HG02981 (cell line): ENCODE measurements around the gene MFGE8.
A peak's percentile ranks its signal among the peaks of the same experiment; 100 is the strongest.

ENCODE experiments used
- ATAC-seq: cut with Tn5 transposase; IDR thresholded peaks from one replicate; pipeline ENCODE4 v1.9.1; 2021; ENCODE audit warnings: mild to moderate bottlenecking, moderate library complexity; ENCODE audit not compliant: unreplicated experiment

The MFGE8 gene

DNA sequence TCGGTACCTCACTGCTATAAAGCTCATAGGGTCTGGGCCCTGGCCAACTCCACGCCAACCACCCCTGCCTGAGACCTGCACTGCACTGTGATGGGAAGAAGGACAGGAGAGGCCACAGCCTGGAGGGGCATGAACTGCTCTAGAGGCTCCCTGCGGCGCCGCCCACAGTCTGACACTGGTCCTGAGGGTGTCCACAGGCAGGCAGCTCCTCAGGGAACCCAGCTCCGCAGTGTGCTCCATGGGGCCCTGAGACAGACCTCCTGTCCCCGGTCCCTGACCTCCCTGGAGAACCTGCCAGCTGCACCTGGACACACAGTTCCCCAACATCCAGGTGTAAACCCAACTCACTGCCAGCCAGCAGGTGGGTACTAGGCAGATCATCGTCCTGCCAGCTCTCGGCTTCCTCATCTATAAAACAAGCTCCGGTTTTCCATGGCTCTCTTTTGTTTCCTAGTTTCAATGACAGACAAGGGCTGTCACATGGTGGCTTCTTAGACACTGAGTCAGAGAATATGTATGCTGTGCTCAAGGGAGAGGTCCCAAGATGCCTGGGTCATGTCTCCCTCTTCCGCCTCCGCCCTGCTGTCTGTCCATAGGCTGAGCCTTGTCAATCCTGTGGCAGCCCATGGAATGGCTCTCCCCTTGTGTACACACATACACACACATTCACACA is 12.7 kb downstream of the MFGE8 start:
- no peak for ATAC-seq

DNA sequence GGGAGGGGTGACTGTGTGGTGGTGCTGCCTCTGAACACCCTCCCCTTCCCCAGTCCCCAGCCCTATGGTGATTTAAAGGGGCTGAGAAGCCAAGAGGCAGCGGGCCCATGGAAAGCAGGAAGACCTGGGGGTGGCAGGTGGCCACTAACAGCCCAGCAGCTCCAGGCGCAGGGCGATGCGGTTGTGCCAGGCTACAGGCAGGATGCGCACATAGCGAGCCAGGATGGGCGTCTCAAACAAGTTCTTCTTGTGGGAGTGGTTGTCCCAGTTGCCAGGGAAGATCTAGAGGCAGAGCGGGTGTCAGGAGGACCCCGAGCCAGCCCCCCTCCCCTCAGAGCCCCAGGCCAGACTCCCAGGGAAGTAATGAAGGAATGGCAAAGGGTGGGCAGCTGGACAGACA is 13.9 kb downstream of the MFGE8 start:
- ATAC-seq = no peak

DNA sequence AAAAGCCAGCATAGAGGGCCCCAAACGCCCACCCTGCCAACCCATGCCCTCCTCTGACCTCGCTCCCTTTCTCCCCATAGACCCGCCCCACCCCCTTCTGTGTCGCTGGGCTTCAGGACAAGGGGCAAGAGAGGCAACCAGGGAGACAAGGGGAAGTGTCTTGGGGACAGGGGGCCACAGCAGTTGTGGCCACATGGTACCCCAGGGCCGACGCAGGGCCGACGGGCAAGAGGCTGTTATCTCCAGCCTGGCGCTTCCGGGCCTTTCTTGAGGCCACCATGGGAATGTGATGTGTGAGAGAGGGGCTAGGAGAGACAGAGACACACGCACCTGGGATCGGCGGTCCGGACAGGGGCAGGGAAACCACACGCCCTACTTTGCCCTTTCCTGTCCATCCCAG is 14.4 kb downstream of the MFGE8 start:
- no peak for ATAC-seq

DNA sequence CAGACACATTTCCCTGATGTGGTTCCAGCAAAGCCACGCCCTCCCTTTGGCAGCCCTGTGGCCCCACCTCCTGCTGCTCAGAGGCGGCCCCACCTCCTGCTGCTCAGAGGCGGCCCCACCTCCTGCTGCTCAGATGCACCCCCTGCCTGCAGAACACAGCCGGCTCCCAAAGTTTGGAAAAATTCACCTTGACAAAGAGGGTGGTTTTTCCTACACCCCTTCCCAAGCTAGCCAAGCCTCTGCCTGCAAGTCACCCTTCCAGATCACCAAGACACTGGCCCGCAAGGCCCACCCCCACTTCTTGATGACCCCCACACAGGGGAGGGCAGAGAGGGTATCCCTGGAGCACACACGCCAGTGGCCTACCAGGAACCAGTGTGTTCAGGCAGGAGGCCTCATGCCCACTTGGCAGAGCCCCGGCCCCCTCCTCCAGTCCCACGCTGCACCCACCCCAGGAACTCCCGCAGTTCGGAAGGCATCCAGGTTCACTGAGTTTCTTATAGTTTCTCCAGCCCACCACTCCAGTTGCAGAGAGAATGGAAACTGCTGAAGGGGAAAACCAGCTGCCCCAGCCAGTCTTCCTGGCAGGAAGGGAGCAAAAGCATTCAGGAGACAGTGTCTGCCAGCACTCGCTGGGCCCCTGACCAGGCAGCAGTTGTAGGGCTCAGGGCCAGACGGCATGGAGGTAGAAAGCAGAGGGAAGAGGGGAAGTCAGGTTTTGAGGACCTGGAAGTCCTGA is 15.6 kb downstream of the MFGE8 start:
- peak; percentile 43 for ATAC-seq

DNA sequence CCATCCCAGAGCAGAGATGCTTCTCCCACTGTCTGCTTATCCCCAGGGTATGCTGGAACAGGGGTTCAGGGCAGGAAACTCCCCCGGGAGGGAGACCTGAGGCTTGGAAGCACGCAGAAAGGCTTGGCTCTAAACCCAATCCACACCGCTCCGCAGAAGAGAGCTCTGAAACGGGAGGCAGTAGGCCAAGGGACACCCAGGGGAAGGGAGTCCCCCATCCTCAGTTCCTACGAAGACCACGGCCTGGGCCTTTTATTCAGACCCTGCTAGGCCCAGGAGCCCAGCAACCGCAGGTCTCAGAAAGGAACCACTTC is 16.1 kb downstream of the MFGE8 start:
- no peak for ATAC-seq

DNA sequence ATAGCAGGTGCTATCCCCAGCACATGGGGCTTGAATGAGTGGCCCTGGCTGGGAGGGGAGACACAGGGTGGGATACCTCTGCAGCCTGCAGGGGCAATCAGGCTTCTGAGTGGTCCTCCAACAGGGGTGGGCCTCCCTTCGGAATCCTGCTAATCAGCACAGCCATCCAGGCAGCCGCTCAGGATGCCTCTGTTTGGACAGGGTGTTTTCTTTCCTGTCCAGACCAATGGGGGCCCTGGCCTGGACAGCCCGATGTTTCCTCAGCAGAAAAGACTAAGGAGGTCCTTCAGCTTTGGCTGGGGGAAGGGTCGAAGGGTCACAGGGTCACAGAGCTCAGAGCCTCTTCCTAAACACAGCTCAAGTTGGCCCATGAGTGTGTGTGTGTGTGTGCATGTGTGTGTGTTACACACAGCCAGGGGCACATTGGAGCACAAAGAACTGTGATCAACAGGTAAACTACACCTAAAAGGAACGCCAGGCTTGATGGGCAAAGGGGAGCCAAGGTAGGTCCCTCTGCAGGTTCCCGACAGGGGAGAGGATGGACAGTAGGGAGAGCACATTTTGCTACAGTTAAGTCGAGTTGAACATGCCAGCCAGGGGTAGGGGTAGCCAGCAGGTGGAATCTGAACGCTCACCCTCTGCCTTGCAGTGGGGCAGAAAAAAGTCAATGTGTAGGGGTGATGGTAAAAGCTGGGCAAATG is 16.7 kb downstream of the MFGE8 start:
- no peak for ATAC-seq

DNA sequence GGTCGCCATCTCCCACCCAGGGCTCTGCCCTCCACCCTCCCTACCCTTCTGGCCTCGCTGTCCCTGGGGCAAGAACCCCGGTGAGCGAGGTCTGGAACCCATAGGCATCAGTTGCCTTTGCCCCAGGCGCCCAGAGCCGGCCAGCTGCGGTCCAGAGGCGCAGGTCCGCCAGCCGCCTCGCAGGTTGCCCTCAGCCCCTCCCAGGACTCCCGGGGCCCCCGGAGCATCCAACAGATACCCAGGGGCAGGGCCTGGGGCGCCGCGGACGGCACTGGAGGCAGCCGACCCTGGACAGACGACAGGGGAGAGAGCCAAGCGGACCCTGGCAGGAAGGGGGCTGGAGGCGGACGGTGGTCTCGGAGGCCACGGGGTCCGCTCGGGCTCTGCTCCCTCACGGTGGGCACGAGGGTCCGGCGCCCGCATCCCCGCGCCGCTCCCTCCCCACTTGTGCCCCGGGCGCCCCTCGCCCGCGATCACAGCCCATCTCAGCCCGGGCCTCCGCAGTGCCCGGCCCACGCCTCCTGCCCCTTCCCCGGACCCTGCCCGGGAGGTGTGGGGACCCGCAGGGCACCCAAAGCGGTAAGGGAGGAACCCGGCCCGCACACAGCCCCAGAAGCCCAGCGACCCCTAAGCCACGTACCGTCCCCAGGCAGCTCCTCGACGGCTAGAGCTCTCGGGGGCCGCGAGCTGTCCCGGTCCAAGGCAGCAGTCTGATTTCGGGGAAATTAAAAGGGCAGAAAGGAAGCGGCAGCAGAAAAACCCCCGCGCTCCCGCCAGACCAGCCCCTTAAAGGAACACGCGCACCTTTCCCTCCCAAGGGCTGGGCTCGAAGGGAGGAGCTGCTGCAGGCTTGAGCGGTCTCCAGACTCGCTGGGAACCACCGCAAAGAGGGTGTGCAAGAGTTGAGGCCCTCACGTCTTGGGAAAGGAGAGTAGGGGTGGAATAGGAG is 18.1 kb downstream of the MFGE8 start, which contains the start of gene HAPLN3:
Gene HAPLN3, minus strand, starts transcription at position 726 of the 949 bp plus-strand sequence. CDS start 8,246 bp downstream, outside the sequence.
- peak; percentile 43 for ATAC-seq

DNA sequence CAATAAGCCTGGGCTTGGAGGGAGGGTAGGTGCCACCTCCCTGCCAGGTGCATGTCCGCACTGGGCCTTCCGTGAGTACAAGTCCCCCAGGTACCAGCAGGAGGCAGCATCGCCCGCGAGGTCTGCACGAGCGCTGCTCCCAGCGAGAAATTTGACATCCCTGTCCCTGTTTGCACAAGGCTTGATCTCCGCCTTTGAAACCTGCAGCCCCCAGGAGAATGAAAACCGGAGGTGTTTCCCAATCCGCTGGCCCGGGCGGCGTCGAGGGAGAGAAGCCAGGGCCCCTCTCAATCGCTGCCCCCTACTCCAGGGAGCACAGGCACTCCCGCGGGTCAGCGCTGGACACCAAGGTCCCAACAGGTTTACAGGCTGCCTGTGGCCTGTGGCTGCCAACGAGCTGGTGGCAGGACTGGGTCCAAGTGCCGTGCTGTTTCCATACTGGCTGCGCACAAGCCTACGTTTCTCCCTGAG is 18.8 kb downstream of the MFGE8 start:
- no peak for ATAC-seq

DNA sequence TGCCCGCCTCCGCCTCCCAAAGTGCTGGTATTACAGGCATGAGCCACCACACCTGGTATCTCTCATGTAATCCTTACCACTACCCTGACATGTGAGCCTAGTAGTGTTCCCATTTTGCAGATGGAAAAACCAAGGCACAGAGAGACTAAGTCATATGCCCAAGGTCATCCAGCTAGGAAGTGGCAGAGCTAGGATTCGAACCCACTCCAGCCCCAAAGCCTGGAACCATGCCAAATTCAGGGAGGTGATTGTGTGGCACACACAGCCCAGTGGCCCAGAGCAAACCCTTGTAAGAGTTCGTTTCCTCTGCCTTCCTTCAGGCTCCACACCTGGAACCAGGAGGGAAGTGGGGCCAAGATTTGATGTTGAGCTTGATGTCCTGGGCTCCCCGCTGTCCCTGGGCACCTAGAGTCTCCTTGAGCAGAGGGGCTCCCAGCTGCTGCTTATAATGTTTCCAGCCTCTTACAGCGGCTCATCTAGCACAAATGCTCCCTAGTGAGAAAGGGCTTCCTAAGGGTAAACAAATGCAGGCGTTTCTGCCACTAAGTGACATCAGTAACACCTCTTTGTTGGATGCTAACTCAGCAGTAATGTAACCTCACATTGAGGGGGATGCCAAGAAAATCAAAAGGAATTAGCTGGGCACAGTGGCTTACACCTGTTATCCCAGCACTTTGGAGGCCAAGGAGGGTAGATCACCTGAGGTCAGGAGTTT is 21.5 kb downstream of the MFGE8 start:
- no peak for ATAC-seq

DNA sequence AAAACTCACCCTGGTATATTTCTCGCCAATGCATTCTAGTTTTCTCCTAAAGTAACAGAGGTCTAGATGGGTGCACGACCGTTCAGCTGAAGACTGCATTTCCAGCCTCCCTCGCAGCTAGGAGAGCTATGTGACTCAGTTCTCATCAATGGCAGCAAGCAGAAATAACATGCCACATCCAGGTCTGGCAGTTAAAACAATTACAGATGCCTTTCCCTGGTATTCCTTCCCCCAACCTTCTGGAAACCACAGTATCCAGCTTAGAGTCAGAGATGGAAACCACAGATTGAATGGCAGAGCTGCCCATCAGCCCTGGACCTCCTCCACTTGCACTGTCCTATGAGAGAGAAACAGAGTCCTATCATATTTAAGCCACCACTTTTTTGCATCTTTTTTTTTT is 22.7 kb downstream of the MFGE8 start:
- ATAC-seq = no peak

DNA sequence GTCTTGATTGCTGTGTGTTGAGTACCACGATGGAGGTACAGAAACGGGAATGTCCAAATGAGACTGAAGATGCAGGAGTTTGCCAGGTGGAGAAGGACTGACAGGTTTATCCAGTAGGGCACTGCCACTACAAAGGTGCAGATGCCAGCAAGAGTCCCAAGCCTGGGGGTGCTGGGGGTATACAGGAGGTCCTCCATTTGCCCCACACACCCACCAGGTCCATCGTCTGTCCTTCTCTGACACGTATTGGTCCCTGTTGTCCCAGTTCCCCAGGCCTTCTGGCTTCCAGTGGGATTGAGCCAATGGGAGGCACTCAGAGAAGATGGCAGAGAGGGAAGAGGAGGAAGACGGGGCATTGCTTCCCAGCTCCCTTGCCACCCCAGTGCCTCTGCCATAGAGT is 24.5 kb downstream of the MFGE8 start:
- ATAC-seq = no peak

DNA sequence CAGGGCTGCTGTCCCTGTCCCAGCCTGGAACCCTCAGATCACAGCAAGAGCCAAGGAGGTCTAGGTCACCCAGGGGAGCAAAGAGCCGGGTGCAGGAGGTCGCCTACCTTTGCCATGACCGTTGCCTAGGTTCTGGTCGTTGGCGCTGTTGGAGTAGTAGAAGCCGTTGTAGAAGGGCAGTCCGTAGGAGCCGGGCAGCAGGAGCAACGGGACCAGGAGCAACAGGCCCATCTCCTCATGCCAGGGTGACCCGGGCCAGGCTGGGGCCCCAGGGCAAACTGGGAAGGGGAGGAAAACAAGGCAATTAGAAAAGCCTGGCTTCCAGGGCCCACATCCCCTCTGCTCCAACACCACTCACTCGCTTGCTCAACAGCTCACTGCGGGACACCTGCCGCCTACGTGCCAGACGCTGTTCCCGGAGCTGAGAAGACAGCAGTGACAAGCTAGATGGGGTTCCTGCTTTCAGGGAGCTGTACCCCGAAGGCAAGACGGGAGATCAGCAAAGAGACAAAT is 26.1 kb downstream of the MFGE8 start:
- no peak for ATAC-seq

DNA sequence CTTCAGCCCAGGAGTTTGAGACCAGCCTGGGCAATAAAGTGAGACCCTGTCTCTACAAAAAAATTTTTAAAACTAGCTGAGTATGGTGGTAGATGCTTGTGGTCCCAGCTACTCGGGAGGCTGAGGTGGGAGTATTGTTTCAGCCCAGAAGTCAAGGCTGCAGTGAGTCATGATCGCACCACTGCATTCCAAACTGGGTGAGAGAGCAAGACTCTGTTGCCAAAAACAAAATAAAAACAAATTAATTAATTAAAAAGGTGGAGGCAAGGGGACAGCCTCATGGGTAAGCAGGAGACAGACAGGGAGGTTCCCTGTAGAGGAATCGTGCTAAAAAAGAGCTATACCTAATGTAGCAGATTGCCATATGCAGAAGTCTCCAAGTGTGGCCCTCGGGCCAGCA is 30.4 kb downstream of the MFGE8 start:
- ATAC-seq = no peak

DNA sequence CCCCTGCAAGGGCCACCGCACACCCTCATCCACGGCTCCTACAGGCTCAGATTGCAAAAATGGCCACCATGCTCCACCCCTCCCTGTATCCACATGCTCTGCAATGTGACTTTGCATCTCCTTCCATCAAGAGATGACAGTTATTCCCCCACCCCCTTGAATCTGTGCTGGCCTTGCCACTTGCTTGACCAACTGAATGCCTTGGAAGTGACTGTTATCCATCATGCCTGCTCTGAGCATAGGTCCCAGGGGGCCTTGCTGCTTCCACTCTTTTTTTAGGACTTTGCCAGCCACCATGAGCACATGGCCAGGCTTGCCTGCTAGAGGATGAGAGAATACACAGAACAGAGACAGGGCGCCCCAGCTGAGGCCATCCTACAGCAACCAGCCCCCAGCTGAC is 31.4 kb downstream of the MFGE8 start:
- no peak for ATAC-seq

DNA sequence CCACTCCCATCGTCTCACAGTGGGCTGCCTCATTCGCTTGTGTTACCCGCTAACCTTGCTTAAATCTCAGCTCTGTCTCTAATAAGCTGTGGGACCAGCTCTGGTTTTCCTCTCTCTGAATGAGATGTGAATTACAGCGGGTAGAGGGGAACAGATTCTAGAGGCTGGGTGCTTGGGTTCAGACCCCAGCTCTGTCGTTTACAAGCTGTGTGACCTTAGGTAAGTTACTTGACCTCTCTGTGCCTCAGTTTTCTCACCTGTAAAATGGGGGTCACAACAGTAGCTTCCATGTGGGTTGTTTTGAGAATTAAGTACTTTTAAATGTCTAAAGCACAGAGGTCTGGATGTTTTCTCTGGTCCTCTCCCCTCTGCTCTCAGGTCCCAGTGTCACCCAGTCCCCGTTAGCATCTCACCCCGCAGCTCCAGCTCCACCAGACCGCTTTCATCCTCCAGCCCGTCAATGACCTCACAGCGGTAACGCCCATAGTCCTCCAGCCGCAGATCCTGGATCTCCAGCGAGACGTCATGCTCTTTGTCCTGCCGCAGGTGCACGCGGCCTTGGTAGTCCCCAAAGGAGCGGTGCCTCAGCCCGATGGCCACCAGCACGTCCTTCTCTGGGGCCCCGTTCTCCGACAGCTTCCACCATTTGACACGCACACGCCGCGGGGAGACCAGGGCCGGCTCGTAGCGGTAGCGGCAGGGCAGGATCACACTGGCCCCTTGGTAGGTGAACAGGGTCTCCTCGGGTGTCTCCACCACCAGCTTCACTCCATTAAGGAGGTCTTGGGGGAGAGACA is 32.0 kb downstream of the MFGE8 start:
- no peak for ATAC-seq

DNA sequence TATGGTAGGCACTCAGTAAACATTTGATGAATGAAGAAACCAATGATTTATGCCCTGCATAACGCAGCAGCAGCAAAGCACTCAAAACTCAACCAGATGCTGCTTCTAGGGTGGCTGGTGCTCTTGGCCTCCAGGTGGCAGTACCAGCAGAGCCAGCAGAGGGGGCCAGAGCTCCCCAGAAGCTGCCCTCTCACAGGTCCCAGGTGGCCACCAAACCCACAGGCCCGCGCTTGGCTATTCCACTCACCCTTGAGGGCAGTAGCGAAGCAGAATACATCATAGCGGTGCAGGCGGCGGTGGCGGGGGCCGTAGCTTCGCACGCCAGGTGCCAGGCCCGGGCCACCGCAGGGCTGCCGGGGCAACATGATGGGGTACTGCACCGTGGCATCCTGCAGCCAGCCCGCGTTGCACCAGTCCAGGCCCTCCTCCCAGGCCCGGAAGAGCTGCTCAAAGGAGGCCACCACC is 34.4 kb downstream of the MFGE8 start:
- no peak for ATAC-seq

DNA sequence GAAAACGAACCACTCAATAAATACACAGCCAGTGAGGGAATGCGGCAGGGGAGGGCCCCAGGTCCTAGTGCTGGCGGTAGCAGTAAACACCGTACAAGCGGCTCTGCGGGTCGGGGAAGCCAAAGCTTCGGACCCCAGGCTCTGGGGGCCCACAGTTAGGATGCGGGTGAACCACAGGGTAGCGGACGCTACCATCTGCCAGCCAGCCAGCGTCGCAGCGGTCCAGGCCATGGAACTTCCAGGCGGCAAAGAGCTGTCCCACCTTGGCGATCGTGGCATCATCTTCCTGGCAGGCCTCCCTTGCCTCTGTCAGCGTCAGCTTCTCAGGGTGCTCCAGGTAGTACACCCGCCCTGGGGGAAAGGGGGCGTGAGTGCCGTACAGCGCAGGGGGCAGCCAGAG is 35.3 kb downstream of the MFGE8 start:
- ATAC-seq = no peak

DNA sequence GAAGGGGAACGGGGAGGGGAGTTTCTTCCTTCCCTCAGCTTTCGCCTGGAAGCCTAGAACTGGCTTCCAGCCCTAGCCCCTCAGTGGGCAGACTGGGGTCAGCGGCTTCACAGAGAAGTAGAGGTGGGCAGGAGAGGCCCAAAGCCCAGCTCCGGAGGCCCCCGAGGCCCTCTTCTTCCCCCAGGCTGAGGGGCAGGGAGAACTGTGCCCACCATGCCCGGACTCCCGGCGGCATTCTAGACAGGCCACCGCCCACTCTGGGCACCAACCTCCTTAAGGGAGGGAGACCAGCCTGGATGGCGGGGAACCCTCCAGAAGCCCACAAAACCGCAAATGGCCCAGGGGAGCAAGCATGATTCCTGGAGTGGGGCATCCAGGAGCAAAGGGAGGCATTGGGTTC is 35.8 kb downstream of the MFGE8 start:
- ATAC-seq = no peak

DNA sequence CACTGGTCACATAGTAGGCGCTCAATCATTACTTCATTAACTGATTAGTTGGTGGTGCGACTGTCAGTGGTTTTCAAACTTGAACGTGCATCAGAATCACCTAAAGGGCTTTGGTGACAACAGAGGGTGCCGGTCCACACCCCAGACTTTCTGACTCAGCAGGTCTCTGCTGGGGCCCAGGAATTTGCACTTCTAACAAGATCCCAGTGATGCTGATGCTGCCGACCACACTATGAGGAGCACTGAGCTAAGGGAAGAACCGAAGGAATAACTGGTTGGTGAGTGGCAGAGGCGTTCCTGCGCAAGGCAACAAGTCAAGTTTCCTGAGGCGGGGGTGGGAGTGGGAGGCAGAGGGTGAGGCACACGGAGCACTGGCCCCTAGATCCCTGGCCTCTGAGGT is 36.6 kb downstream of the MFGE8 start:
- no peak for ATAC-seq
